GM12872 (cell line): ENCODE data around the gene RCAN2.

Experiments
- TF ChIP-seq, protein P1 (sequence below): IDR thresholded peaks from 3 replicates; pipeline ENCODE4 v1.5.1; 2011; ENCODE audit warnings: low read depth, mild to moderate bottlenecking, low read length, moderate library complexity; ENCODE audit not compliant: insufficient read depth

RCAN2 gene

GRCh38 chr6:46291880-46292279, 199.4 kb downstream of the RCAN2 start:
- TF ChIP-seq, protein P1, sequence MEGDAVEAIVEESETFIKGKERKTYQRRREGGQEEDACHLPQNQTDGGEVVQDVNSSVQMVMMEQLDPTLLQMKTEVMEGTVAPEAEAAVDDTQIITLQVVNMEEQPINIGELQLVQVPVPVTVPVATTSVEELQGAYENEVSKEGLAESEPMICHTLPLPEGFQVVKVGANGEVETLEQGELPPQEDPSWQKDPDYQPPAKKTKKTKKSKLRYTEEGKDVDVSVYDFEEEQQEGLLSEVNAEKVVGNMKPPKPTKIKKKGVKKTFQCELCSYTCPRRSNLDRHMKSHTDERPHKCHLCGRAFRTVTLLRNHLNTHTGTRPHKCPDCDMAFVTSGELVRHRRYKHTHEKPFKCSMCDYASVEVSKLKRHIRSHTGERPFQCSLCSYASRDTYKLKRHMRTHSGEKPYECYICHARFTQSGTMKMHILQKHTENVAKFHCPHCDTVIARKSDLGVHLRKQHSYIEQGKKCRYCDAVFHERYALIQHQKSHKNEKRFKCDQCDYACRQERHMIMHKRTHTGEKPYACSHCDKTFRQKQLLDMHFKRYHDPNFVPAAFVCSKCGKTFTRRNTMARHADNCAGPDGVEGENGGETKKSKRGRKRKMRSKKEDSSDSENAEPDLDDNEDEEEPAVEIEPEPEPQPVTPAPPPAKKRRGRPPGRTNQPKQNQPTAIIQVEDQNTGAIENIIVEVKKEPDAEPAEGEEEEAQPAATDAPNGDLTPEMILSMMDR: no peak

DNA sequence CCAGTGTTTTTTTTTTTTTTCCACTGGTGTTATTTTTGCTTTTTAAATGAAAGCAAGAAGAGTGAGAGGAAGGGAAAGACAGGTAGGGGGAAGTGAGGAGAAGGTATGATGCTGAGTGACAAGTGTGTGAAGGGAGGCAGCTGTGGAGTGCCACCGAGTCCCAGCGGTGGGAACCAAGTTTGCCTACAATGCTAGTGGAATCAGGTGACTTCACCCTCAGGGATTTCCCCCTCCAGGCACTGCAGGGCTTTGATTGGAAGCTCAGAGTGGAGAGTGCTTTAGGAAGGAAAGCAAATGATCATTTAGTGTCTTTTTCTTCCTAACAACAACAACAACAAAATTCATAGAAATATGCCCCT, 200.0 kb downstream of the RCAN2 start:
- TF ChIP-seq, protein P1: no peak

DNA sequence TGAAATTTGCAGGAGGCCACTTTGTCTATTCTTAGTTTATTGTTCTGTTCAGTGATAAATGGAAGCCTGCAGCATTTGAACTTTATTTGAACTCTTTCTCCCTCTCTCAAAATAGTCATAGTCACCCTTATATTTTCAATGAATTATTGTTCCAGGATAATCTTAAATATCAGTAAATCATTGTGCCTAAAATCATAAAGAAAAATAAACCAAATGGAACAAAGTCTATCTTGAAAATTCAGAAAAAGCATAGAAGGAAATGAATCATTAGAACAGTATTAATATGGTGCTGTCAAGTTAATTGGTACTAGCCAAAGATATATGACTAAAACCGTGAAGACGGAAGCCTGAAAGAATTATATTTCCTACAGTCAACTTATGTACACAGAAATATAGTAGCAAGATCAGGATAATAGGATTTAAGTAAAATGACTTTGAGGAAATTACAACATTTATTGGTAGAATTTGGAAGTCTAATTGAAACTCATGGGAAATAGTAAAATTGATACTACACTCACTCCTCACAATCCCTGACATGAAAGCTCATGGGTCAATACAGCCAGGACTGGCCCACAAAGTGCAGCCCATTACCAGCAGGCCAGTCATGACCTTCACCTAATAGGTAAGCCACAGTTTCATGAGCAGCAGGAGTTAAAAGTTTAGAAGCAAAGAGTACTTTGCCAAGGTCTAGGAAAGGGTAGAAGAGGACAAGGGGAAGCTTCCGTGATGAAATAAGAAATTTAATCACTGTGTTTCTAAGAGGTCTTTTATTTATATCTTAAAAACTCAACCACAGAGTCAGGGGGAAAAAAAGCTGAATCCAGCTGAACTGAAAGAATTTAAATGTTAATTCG, 200.6 kb downstream of the RCAN2 start:
- TF ChIP-seq, protein P1: no peak

DNA sequence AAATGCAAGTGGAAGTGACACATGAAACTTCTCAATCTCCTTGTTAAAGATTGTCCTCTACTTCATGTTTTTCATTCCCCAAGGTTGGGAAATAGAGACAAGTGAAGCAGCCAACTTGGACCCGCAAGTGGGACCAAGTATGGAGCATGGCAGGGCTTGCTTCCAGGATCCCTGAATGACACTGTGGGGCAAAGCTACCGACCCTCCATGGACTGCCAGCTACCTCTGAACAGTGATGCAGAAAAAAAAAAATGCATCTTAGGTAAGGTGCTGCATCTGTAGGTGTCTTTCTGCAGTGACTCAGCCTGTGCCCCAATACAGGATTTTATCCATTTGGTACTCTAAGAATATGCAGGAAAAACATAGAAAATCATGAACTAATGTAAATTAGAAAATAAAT, 201.4 kb downstream of the RCAN2 start:
- TF ChIP-seq, protein P1: no peak

- TF ChIP-seq, protein P1: no peak
Measured at GRCh38 chr6:46288835-46289234, 202.4 kb downstream of the RCAN2 start.

DNA sequence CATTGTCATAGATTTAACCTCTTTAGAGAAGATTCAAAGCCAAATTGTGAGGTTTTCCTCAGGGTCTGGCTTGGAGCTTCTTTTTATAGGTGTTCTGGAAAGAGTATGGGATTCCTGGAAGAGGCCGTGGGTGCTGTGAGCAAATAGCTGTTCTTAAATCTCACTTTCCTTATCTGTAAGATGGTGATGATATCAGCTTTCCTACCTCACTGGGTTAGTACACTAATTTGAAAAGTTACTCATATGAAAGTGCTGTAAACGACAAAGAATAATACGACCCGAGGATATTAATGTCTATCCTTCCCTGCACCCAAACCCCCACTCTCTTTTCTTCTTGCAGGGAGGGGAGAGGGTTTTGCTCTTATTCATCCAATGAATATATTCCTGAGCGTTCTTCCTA, 203.6 kb downstream of the RCAN2 start:
- TF ChIP-seq, protein P1: no peak

- TF ChIP-seq, protein P1: no peak
Measured at GRCh38 chr6:46287043-46287442, 204.2 kb downstream of the RCAN2 start.

GRCh38 chr6:46284475-46284874, 206.8 kb downstream of the RCAN2 start:
- TF ChIP-seq, protein P1: no peak
